H1 (cell line): ENCODE results near the gene DRD2. TPM values are rescaled to one million over a fixed set of nuclear protein-coding genes. Genes with fewer than 3 reads are reported as not detected.

Source experiments
- CTCF ChIA-PET: fragments of 300-600 bp; sonication (Branson Sonifier 250); formaldehyde crosslinking; loops from one replicate; lab custom pipeline; 2021; ENCODE audit not compliant: partially characterized antibody; lab: Charles Lee
- POLR2A ChIA-PET: fragments of 300-600 bp; sonication (Branson Sonifier 250); formaldehyde crosslinking; loops from one replicate; lab custom pipeline; 2021; ENCODE audit warnings: inconsistent platforms; ENCODE audit not compliant: partially characterized antibody; lab: Charles Lee
- DNase-seq, 2 experiments: peaks; one replicate each; pipeline versions ENCODE4 v3.0.0 to v3.0.0-alpha.2; 2010 to 2022; ENCODE audit warnings: low spot score in 2 of 2, low read depth in 1 of 2, mixed read lengths in 1 of 2
- FAIRE-seq: peaks from 2 replicates; lab custom pipeline; 2011; peaks lifted over from hg19 to GRCh38; lab: Jason Lieb, UNC
- H2AFZ ChIP-seq: 2 replicates; pipeline ENCODE4 v1.8.1; 2012; ENCODE audit warnings: low read length, inconsistent platforms
- H2AK5ac ChIP-seq: 2 replicates; pipeline ENCODE4 v1.6.1; 2013; ENCODE audit warnings: low read depth, low read length
- H2BK120ac ChIP-seq: replicated peaks from 2 replicates; pipeline ENCODE3; 2013; ENCODE audit warnings: low read depth, low read length, inconsistent platforms
- H2BK12ac ChIP-seq: 2 replicates; pipeline ENCODE4 v1.6.1; 2013; ENCODE audit warnings: low read depth, low read length
- H2BK15ac ChIP-seq: 2 replicates; pipeline ENCODE4 v1.6.1; 2013; ENCODE audit warnings: low read length
- H2BK20ac ChIP-seq: 2 replicates; pipeline ENCODE4 v1.6.1; 2013; ENCODE audit warnings: low read length
- H2BK5ac ChIP-seq: 2 replicates; pipeline ENCODE4 v1.6.1; 2013; ENCODE audit warnings: low read depth, low read length
- H3K14ac ChIP-seq: 2 replicates; pipeline ENCODE4 v1.6.1; 2013; ENCODE audit warnings: inconsistent platforms; ENCODE audit not compliant: insufficient read length
- H3K18ac ChIP-seq: 2 replicates; pipeline ENCODE4 v1.6.1; 2013; ENCODE audit warnings: low read length; ENCODE audit errors: extremely low read depth
- H3K23ac ChIP-seq: 2 replicates; pipeline ENCODE4 v1.6.1; 2013; ENCODE audit warnings: inconsistent platforms; ENCODE audit not compliant: insufficient read length
- H3K23me2 ChIP-seq: 2 replicates; pipeline ENCODE4 v1.6.1; 2013; ENCODE audit warnings: low read depth, low read length
- H3K27ac ChIP-seq: 2 replicates; pipeline ENCODE4 v1.6.1; 2011; ENCODE audit warnings: low read depth, low read length, inconsistent platforms
- H3K27me3 ChIP-seq, 4 experiments: replicated peaks in 1 of 4; 1 replicate in 1 of 4; 2 replicates in 3 of 4; pipeline versions ENCODE4 v1.6.1 to v1.8.1; 2011 to 2013; ENCODE audit warnings: low read length in 3 of 4, mild to moderate bottlenecking in 3 of 4, inconsistent platforms in 2 of 4, mixed read lengths in 2 of 4, moderate library complexity in 1 of 4; ENCODE audit not compliant: control insufficient read depth in 3 of 4, insufficient read depth in 3 of 4; ENCODE audit errors: extremely low read depth in 1 of 4
- H3K36me3 ChIP-seq, 4 experiments: 2 replicates each; pipeline versions ENCODE4 v1.6.1 to v1.8.1; 2011 to 2013; ENCODE audit warnings: mild to moderate bottlenecking in 4 of 4, low read length in 3 of 4, moderate library complexity in 2 of 4, control low read depth in 1 of 4, inconsistent platforms in 1 of 4; ENCODE audit not compliant: insufficient read depth in 4 of 4, control insufficient read depth in 2 of 4
- H3K4ac ChIP-seq: replicated peaks from 2 replicates; pipeline ENCODE3; 2013; ENCODE audit warnings: low read length, low read depth, mixed read lengths, inconsistent platforms; ENCODE audit not compliant: insufficient read length
- H3K4me1 ChIP-seq, 4 experiments: replicated peaks in 1 of 4; 1 replicate in 1 of 4; 2 replicates in 3 of 4; pipeline versions ENCODE4 v1.6.1 to v1.8.1; 2011 to 2013; ENCODE audit warnings: low read length in 3 of 4, inconsistent platforms in 2 of 4, mixed read lengths in 1 of 4; ENCODE audit not compliant: insufficient read depth in 4 of 4, control insufficient read depth in 3 of 4
- H3K4me2 ChIP-seq, 2 experiments: 2 replicates each; pipeline versions ENCODE4 v1.6.1 to v1.8.1; 2011 to 2013; ENCODE audit warnings: low read depth in 2 of 2, low read length in 2 of 2, control low read depth in 1 of 2, inconsistent platforms in 1 of 2, mild to moderate bottlenecking in 1 of 2; ENCODE audit not compliant: insufficient read depth in 1 of 2
- H3K4me3 ChIP-seq, 4 experiments: fragments of 200-600, 300-600 bp in 1 of 4; sonication (generic), shearing (Covaris generic), sonication (Bioruptor Twin) in 1 of 4; 2 replicates each; pipeline versions ENCODE4 v1.5.1 to v1.8.1; 2011 to 2016; ENCODE audit warnings: low read length in 4 of 4, low read depth in 3 of 4, control low read depth in 2 of 4, inconsistent platforms in 2 of 4, mild to moderate bottlenecking in 2 of 4, mixed read lengths in 1 of 4, moderate library complexity in 1 of 4; ENCODE audit not compliant: insufficient read depth in 2 of 4; ENCODE audit errors: extremely low read depth in 1 of 4
- H3K56ac ChIP-seq: replicated peaks from 2 replicates; pipeline ENCODE3; 2013; ENCODE audit warnings: low read depth, mild to moderate bottlenecking, mixed read lengths, low read length, inconsistent platforms; ENCODE audit not compliant: insufficient read length
- H3K79me1 ChIP-seq: 2 replicates; pipeline ENCODE4 v1.6.1; 2013; ENCODE audit warnings: low read depth, low read length, control low read depth
- H3K79me2 ChIP-seq, 2 experiments: 2 replicates each; pipeline versions ENCODE4 v1.6.1 to v1.8.1; 2012 to 2013; ENCODE audit warnings: low read length in 2 of 2, mild to moderate bottlenecking in 2 of 2, inconsistent platforms in 1 of 2; ENCODE audit not compliant: insufficient read depth in 2 of 2, control insufficient read depth in 1 of 2
- H3K9ac ChIP-seq, 4 experiments: replicated peaks in 1 of 4; 1 replicate in 1 of 4; 2 replicates in 3 of 4; pipeline versions ENCODE4 v1.6.1 to v1.8.1; 2011 to 2013; ENCODE audit warnings: low read depth in 3 of 4, low read length in 3 of 4, control low read depth in 2 of 4, mild to moderate bottlenecking in 2 of 4, moderate library complexity in 2 of 4, inconsistent platforms in 1 of 4; ENCODE audit errors: extremely low read depth in 1 of 4
- H3K9me3 ChIP-seq, 2 experiments: 2 replicates each; pipeline versions ENCODE4 v1.6.1 to v1.8.1; 2012 to 2013; ENCODE audit warnings: mild to moderate bottlenecking in 2 of 2, moderate library complexity in 2 of 2, control low read depth in 1 of 2, inconsistent platforms in 1 of 2, low read depth in 1 of 2, low read length in 1 of 2, mixed read lengths in 1 of 2; ENCODE audit not compliant: insufficient read depth in 2 of 2
- H4K20me1 ChIP-seq, 2 experiments: replicated peaks in 1 of 2; 2 replicates each; pipeline versions ENCODE3 to v1.8.1; 2011 to 2013; ENCODE audit warnings: inconsistent platforms in 2 of 2, low read length in 2 of 2, mild to moderate bottlenecking in 1 of 2; ENCODE audit not compliant: insufficient read depth in 2 of 2, control insufficient read depth in 1 of 2
- H4K5ac ChIP-seq: 2 replicates; pipeline ENCODE4 v1.6.1; 2013; ENCODE audit warnings: low read length, low read depth, mixed read lengths, inconsistent platforms; ENCODE audit not compliant: insufficient read length
- H4K8ac ChIP-seq: 2 replicates; pipeline ENCODE4 v1.8.0; 2013; ENCODE audit warnings: mild to moderate bottlenecking, moderate library complexity, low read length, inconsistent platforms; ENCODE audit not compliant: insufficient read depth; ENCODE audit errors: extremely low read depth
- H4K91ac ChIP-seq: replicated peaks from 2 replicates; pipeline ENCODE3; 2013; ENCODE audit warnings: low read length, mixed read lengths, inconsistent platforms; ENCODE audit not compliant: insufficient read length
- CBX5 ChIP-seq: fragments of 300-800, 300-1000 bp; sonication (generic); IDR thresholded peaks from 2 replicates; pipeline ENCODE4 v1.7.1; 2016; ENCODE audit warnings: antibody characterized with exemption, low read length, low read depth
- WGBS, 2 experiments: shearing (Covaris generic) in 1 of 2; methylation state at CpG; one replicate each; pipeline versions ENCODE4 v1.1.6 to v1.1.7; 2013 to 2015; ENCODE audit warnings: low lambda C conversion rate in 2 of 2, mixed read lengths in 2 of 2, inconsistent platforms in 1 of 2, low coverage in 1 of 2, missing lambda C conversion rate in 1 of 2; ENCODE audit not compliant: insufficient replicate concordance in 2 of 2, insufficient coverage in 1 of 2, insufficient read length in 1 of 2; ENCODE audit errors: extremely low coverage in 1 of 2, missing lambda C conversion rate in 1 of 2; 5-methylcytosine and 5-hydroxymethylcytosine counted together
- polyA plus RNA-seq, 7 experiments: library from polyadenylated mRNA; depleted of rRNA in 3 of 7; stranded (reverse) in 5 of 7; unstranded in 2 of 7; fragments of >200 nt in 5 of 7; fragments of 200-250 nt in 2 of 7; gene quantifications; 1 replicate in 5 of 7; 2 replicates in 1 of 7; 4 replicates in 1 of 7; pipeline versions ENCODE4 v1.2.1 to v1.2.3, GENCODE V29; 2011 to 2013; ENCODE audit warnings: missing spikeins in 2 of 7, mixed read lengths in 2 of 7
- total RNA-seq: library from RNA; stranded (reverse); fragmentation: NEBNext Ultra II Directional; extraction: Animal tissue kit (Norgen Biotek cat#: 25700); gene quantifications from 2 replicates; pipeline ENCODE4 v1.2.1, GENCODE V29; 2021

DRD2 gene
- total and polyA plus RNA-seq, 2 of the 8 experiments (the other 6 are each of a cell fraction or from before 2014, with no cell fraction given) = 0.26 to 0.41 TPM

GRCh38 chr11:113410414-113411135 lies 64.6 kb downstream of the DRD2 start:
- Histone ChIP-seq H2AK5ac (no peak overlapping the region), H2BK20ac (no peak overlapping the region), H3K23ac (no peak overlapping the region), H2BK120ac (no peak overlapping the region), H2AFZ (no peak overlapping the region), H3K18ac (no peak overlapping the region), H3K4ac (no peak overlapping the region), H3K36me3 (no peaks in the 10 kb centered on the region), H3K79me2 (no peaks in the 10 kb centered on the region), H4K20me1 (no peaks in the 10 kb centered on the region), H3K9me3 (no peaks in the 10 kb centered on the region), H4K91ac (peak overlapping the region; percentile 31), H2BK5ac (no peak overlapping the region; the same call in 1 of the 2 replicates), H3K4me2 (no peak overlapping the region), H2BK12ac (no peak overlapping the region), H2BK15ac (no peak overlapping the region), H4K5ac (no peak overlapping the region), H3K56ac (no peak overlapping the region), H3K79me1 (no peaks in the 10 kb centered on the region), H4K8ac (no peak overlapping the region), H3K9ac (no peak overlapping the region), H3K23me2 (no peaks in the 10 kb centered on the region; the same call in 1 of the 2 replicates), H3K4me1 (no peaks in the 10 kb centered on the region), H3K14ac (no peak overlapping the region), H3K27ac (no peak overlapping the region), H3K4me3 (no peak overlapping the region), H3K27me3 (no peaks in the 10 kb centered on the region)
- FAIRE-seq (no peak), DNase-seq (no peak)
- 87% methylated on average over 21 of the region's 21 CpGs; no CpG with 5 or more reads in 1 of the 2 experiments for WGBS, 2 experiments
- POLR2A ChIA-PET = no interaction called here
- CTCF ChIA-PET = no interaction called here
- TF ChIP-seq CBX5 = no peak
